Measurements from ENCODE around the gene RPLP2.
A peak's percentile ranks its signal among the peaks of the same experiment; 100 is the strongest.

The RPLP2 gene

DNA sequence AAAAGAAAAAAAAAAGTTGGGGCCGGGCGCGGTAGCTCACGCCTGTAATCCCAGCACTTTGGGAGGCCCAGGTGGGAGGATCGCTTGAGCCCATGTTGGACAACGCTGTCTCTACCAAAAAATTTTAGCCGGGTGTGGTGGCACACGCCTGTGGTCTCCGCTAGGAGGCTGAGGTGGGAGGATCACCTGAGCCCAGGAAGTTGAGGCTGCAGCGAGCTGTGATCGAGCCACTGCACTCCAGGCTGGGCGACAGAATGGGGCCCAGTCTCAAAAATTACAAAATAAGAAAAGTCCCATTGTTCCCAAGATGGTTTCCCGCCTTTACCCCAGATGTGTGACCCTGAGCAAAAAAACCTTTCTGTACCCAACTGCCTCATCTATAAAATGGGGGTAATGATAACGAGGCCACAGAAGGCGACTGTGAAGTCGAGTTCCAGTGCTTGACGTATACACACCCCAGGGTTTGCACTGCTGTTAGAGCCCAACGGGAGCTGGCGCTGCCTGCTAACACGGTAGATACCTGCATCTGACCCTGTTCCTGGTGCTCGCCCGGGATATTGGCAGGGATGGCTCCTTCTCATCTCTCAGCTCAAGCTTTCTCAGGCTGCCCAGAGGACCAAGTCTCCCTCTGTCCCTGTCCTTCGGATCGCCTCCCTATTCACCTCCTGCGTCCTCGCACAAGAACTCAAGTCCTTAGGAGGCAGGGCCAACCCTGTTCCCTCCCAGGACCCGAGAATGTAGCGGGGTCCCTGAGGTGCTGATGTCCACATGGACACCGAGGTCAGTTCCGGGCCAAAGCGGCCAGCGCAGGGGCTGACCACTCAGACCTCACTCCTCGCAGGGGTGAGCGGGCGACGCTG, 1.1 kb upstream of the RPLP2 start:
- peak in 1 of 2 experiments; percentile 60 for DNase-seq

DNA sequence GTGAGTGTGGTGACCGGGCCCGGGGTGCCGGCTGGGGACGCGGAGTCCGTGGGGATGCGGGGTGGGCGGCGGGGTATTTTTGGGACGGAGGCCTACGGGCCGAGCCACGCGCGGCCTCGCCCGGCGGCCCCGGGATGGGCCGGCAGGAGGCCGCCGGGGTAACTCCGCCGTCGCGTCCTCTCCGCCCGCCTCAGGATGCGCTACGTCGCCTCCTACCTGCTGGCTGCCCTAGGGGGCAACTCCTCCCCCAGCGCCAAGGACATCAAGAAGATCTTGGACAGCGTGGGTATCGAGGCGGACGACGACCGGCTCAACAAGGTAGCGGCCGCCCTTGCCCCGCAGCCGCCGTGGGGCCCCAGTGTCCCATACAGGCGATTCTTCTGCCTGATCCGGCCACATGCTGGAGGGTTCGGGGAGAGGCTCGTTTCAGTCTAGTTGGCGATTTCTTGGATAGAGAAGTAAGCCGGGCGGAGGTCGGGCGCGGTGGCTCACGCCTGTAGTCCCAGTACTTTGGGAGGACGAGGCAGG, 337 bp downstream of the RPLP2 start:
- DNase-seq: no peak

DNA sequence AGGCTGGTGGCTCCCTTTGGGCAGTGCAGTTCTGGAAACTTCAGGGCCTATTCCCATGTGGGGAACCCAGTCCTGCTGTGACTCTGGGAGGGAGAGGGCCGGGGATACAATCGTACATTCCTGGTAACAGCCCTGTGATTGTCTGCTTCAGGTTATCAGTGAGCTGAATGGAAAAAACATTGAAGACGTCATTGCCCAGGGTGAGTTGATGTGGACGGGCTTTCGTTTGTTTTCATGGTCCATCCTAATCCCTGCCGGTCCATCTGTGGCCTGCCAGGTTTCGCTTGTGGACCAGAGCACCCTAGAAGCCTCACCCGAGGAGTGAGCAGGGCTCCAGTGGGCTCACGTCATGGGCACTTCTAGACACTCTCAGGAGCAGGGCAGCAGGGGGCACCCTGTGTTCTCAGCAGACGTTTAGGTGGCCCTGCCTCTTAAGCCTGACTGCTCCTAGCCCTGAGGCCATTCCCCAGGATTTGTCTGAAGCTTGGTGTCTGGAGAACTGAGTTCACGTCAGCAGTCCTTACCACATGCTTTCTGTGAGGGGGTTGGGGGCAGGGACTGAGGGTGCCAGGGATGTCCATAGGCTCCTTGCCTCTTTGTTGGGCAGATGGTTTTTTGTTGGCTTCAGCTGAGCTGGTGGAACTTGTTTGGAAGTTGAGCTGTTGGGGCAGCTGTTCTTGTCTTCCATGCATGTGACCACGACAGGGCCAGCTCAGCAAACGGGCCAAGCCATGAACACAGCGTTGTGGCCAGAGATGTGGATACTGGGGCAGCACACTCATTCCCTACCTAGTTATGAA, 1.9 kb downstream of the RPLP2 start:
- DNase-seq: no peak

DNA sequence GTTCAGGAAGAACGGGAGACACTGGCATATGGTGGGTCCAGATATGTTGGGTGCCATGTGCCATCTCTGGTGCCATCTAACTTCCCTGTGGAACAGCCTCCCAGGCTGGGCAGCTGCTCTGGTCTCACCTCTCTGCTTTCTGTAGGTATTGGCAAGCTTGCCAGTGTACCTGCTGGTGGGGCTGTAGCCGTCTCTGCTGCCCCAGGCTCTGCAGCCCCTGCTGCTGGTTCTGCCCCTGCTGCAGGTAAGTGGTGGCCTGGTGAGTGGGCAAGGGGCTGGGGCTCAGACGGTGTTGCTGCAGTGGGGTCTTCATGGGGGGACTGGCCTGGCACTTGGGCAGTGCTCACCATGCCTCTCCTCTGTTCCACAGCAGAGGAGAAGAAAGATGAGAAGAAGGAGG, 2.6 kb downstream of the RPLP2 start:
- no peak for DNase-seq

DNA sequence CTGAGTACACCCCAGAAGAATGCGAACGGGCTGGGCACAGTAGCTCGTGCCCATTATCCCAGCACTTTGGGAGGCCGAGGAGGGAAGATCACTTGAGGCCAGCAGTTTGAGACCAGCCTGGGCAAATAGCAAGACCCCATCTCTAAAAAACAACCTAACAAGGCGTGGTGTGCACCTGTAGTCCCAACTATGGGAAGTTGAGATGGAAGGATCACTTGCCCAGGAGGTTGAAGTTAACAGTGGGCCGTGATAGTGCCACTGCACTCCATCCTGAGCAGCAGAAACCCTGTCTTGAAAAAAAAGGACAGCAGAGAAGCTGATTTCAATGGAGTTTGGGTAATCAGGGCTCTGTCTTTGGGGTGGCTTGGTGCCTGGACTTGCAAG, 3.3 kb downstream of the RPLP2 start:
- DNase-seq: no peak

DNA sequence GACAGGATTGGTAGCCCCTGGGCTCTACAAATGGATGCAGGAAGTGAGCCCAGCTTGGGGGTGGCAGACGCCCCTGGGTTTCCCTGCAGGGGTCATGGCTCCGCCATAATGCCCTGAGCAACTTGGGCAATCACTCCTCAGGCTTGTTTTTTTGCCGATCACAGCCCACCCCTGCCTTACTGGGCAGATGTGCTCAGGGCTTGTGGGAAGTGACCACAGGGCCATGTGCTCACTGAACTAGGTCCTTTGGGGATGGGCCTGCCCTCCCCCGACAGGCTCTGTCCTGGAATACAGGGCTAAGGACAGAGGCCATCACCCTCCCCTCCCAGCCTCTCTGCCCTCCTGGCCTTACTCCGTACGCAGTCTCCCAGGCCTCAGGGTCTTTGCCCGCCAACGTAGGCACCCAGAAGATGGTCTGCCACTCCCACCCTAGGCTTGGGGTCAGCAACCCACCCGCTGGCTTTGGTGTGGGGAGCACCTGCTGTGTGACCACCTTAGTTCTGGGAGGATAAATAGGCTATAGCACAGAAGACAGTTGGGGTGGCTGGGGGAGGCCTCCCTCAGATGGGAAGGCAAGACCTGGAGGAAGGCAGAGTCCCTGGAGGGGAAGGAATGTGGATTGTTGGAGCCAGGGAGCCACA, 3.8 kb downstream of the RPLP2 start:
- DNase-seq: no peak

DNA sequence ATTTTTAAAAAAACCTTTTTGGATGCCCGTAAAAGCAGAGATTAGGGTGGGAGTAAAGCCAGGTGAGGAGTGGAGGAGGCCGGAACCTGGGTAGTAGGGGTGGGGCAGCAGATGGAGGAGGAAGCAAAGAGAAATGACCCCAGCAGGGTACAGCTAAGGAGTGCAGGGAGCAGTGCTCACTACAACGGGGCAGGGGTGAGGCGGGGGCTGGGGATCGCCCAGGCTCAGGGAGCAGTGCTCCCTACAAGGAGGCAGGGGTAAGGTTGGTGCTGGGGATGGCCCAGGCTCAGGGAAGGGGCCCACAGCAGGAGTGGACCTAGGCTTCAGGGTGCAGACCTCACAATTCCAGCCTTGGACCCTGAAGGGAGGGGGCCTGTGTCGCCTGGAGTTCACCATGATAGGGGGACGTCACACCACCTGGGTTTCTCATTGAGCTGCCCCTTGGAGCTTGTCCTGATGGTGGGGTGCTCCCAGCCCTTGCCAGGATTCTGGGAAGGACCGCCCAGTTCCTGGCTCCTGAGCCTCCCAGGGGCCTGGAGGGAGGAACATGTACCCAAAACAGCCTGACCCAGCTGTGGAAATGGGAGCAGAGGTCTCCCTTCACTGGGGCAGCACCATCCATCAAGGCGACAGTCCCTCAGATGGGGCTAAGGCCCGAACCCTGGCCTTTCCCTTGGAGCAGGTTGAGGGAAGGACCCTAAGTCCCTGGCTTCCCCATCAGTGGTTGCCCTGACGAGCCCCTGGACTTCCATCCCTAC, 6.1 kb downstream of the RPLP2 start:
- no peak for DNase-seq

DNA sequence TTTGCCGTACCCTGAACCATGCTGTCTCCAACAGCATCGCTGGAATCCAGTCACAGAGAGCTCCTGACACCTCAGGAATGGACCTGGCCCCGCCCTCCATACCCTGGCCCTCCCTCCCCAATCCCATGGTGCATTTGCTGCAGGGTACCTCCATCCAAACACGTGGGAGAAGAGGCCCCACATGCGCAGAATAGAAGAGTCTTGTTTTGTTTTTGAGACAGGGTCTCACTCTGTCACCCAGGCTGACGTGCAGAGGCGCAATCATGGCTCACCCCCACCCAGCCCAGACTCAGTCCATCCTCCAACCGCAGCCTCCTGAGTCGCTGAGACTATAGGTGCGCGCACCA, 6.6 kb downstream of the RPLP2 start:
- DNase-seq: no peak

DNA sequence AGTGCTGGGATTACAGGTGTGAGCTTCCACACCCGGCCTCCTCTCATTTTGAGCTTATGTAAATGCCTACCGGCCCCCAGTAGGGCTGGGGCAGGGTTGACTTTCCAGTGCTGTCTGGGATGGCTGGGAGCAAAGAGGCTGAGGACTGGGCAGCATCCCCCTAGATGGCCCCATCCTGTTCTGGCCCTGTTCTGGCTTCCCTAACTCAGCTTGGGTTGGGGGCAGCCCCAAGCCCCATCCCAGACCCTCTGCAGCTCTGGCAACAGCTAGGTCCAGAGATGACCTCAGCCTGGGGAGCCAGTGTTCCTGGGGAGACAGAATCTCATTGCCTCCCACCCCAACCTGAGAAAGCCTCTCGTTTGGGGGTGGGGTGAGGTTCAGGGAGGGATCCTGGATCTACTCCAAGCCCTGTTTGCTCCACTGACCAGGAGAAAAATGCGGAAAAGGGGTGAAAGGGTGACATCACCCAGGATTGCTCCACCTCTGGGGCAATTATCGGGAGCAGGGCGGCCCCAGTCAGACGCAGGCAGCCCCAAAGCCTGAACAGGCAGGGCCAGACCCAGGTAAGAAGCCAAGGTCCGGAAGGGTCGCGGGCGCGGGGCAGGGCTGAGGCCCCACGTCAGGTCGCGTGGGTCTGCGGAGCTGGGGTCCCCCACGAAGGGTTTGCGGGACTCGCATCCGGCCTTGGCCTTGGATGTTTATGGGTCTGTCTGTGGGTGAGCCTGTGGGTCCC, 8.8 kb downstream of the RPLP2 start, which contains the start of gene PNPLA2:
PNPLA2 (plus strand) TSS at position 519 of the 733 bp plus-strand sequence. CDS start 805 bp downstream, outside the sequence.
- DNase-seq: no peak

DNA sequence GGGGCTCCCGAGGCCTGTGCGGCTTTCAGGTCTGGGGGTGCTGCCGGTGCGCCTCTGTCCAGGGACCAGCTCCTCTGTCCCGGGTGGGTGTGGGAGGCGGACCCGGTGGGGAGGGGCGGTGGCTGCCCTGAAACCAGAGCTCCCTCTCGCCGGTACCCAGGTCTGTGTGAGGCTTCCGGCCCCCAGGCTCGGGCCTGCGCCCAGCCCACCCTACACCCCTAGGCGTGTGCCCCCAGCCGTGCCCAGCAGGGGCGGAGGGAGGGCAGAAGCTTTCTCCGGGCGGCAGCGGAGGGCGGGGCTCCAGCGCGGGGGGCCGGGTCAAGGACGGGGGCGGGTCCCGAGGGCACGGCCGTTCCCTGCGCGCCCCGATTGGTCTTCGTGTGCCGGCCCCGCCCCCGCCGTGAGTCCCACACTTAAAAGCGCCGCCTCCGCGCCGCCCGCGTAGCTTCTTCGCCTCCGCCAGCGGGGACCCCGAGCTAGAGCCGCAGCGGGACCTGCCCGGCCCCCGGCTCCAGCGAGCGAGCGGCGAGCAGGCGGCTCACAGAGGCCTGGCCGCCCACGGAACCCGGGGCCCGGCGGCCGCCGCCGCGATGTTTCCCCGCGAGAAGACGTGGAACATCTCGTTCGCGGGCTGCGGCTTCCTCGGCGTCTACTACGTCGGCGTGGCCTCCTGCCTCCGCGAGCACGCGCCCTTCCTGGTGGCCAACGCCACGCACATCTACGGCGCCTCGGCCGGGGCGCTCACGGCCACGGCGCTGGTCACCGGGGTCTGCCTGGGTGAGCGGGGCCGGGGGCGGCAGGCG, 9.6 kb downstream of the RPLP2 start:
- DNase-seq: peak in 1 of 2 experiments; percentile 82

DNA sequence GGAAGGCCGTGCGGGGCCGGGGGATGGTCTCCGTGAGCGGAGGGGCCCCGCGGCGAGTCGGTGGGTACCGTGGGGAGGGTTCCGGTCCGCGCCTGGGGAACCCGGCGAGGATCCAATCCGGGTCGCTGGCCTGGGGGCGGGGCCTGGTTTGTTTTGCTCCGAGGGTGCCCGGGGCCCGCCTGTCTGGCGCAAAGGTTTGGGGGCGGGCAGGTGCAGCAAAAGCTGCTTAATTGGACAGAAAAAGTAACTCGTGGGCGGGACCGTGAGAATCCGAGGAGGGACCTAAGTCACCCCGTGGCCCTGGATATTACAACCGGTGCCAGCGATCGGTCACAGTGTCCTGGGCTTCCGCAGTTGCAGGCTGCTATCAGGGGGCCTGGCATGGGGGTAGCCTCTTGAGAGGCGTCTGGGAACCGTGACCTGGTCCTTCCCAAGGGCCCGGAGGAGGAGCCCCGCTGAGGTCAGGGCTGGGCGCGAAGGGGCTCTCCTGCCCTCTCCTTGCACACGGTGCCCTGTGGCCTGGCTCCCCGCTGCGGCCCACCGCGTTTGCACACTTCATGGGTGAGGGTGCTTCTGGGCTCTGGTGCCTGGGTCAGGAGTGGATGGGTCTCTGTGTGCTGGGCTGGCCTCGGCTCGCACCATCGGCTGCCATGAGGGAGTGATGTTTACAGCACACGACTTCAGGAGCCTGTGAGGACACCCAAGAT, 10.3 kb downstream of the RPLP2 start:
- DNase-seq: peak; percentile 86 to 89

DNA sequence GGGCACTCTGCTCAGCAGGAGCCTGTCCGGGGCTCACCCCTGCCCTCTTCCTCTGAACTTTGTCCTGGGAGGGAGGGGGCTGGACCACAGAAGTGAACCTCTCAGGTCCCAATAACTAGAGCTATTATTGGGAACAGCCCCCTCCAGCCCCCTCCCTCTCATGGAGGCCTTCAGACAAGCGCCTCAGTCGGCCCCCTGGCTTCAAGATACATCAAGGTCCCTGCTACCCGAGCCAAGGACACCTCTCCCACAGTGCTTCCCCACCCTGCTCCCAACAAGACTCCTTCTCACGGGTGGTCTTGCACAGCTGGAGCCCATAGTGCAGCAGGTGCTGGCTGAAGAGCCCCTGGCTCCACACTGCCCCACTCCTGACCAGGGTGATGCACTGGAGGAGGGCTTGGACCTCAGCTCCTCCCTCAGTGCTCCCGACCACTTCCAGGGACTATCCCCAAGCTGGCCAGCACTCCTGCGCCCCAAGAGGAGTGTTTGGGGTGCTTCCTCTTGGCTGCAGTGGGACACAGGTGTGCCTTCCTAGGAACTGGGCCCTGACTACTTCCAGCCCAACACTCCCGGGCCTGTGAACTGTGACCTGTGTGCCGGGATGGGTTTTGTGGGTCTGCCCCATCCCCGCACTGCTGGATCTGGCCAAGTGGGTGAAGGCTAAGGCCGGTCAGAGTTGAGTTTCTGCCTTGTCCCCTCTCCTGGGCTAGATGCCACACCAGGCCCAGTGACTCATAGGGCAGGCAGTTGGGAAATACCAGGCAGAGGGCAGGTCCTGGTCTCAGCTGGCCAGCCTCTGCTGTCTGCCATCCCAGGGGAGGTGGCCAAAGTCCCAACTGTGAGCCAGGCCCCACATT, 11.1 kb downstream of the RPLP2 start:
- DNase-seq: peak in 1 of 2 experiments; percentile 81

DNA sequence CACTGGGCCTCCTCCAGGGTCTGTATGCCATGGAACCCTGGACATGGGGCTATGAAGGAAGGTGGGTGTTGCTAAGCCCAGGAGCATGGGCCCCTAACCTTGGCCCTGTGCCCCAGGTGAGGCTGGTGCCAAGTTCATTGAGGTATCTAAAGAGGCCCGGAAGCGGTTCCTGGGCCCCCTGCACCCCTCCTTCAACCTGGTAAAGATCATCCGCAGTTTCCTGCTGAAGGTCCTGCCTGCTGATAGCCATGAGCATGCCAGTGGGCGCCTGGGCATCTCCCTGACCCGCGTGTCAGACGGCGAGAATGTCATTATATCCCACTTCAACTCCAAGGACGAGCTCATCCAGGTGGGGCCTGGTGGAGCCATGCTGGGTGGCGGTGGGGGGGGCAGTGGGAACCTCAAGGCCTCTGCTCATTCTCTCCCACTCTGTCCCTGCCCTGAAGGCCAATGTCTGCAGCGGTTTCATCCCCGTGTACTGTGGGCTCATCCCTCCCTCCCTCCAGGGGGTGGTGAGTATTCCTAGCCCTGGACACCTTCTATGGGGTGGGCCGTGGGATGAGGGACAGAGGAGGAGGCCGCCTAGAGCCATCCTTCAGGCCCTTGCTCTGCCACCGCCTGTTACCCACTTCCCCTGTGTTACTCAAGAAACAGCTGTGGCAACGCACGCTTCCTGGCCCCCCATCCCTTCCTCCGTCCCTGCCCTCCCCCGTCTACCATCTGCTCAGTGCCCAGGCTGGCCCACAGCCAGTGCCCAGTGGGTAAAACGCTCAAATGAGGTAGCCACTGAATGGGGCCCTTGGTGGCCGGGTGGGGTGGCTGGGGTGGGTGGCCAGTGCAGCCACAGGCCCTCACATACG, 12.0 kb downstream of the RPLP2 start:
- DNase-seq: no peak

DNA sequence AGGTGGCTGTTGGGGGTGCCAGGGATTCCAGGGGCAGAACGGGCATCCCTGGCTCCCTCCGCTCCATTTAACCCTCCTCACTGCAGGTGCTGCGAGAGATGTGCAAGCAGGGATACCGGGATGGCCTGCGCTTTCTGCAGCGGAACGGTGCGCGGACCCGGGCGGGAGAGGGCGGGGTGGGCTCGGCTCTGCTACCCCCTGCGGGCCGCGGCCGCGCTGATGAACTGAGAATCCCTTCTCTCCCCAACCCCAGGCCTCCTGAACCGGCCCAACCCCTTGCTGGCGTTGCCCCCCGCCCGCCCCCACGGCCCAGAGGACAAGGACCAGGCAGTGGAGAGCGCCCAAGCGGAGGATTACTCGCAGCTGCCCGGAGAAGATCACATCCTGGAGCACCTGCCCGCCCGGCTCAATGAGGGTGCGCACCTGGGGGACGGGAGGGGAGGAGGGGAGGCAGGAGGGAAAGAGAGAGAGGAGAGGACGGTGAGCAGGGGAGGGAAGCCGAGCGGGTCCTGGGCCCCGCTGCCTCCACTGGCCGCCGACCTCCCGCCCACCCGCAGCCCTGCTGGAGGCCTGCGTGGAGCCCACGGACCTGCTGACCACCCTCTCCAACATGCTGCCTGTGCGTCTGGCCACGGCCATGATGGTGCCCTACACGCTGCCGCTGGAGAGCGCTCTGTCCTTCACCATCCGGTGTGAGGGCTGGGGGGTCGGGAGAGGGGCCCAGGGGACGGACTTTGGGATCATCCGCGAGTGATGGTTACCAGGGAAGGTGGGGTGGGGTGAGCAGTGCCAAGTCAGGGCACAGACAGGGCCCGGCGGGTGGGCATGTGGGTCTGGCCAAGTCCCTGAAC, 13.9 kb downstream of the RPLP2 start:
- DNase-seq: no peak

DNA sequence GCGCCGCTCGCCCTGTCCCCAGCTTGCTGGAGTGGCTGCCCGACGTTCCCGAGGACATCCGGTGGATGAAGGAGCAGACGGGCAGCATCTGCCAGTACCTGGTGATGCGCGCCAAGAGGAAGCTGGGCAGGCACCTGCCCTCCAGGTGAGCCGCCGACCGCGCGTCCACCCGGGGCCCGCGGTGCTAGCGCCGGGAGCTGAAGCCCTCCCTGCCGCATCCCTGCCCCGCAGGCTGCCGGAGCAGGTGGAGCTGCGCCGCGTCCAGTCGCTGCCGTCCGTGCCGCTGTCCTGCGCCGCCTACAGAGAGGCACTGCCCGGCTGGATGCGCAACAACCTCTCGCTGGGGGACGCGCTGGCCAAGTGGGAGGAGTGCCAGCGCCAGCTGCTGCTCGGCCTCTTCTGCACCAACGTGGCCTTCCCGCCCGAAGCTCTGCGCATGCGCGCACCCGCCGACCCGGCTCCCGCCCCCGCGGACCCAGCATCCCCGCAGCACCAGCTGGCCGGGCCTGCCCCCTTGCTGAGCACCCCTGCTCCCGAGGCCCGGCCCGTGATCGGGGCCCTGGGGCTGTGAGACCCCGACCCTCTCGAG, 14.6 kb downstream of the RPLP2 start:
- no peak for DNase-seq

DNA sequence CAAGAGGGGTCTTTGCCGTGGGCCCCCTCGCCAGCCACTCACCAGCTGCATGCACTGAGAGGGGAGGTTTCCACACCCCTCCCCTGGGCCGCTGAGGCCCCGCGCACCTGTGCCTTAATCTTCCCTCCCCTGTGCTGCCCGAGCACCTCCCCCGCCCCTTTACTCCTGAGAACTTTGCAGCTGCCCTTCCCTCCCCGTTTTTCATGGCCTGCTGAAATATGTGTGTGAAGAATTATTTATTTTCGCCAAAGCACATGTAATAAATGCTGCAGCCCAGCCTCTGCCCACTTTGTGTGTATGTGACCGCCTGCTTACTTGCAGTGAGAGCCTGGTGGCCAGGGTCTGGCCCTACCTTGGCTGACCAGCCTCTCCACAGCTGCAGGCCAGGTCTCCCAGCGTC, 15.2 kb downstream of the RPLP2 start:
- no peak for DNase-seq

All from SW 1271 (cell line).